ENCODE data around the gene HOXA11.

HOXA11 gene

DNA sequence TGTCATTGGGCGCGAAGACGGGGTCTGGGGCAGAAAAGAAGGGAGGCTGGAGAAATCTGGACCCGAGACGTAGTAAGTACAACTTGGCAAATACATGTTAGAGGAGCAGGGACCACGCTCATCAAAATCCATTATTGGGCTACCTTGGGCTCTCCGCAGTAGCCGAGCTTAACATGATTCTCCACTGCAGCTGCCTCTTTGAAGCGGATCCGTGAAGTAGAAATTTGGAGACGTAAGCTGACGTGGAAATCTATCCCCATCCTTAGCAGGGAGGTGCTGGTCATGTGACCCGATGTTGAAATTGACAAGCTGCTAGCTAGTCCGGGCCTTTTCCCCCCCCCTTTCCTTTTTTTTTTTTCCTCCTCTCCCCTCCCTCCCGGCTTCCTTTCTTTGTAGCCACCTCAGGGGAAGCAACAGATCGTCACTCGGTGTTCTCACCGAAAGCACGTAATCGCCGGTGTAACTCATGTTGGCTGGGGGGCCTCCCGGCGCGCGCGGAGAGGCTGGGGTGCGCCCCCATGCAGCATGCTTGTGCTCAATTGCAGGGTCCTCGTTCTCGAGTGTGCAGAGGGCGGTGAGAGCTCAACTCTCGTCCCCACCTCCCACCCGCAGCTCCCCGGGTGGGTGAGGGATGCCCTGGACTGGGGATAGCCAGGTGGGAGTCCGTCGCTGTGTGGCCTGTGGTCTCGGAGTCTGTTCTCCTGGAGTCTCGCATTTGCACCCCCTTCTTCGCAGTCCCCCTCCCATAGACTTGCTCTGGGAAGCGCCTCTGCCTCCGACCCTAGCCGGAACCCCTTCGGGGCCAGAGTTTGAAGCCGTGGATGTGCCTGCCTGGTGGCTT is at the start of gene HOXA11:
Gene HOXA11 (minus strand): TSS at position 220 of the 841 bp plus-strand sequence. CDS start 88 bp downstream, at position 132.
- TF ChIP-seq, protein P1, sequence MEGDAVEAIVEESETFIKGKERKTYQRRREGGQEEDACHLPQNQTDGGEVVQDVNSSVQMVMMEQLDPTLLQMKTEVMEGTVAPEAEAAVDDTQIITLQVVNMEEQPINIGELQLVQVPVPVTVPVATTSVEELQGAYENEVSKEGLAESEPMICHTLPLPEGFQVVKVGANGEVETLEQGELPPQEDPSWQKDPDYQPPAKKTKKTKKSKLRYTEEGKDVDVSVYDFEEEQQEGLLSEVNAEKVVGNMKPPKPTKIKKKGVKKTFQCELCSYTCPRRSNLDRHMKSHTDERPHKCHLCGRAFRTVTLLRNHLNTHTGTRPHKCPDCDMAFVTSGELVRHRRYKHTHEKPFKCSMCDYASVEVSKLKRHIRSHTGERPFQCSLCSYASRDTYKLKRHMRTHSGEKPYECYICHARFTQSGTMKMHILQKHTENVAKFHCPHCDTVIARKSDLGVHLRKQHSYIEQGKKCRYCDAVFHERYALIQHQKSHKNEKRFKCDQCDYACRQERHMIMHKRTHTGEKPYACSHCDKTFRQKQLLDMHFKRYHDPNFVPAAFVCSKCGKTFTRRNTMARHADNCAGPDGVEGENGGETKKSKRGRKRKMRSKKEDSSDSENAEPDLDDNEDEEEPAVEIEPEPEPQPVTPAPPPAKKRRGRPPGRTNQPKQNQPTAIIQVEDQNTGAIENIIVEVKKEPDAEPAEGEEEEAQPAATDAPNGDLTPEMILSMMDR (IDR thresholded peaks at IDR 0.05; ENCODE audit: borderline replicate concordance, insufficient read depth, low read depth, low read length) = no peak
- H3K4me3 ChIP-seq (ENCODE audit: low read depth, low read length) = no peak within 1 kb of the TSS

DNA sequence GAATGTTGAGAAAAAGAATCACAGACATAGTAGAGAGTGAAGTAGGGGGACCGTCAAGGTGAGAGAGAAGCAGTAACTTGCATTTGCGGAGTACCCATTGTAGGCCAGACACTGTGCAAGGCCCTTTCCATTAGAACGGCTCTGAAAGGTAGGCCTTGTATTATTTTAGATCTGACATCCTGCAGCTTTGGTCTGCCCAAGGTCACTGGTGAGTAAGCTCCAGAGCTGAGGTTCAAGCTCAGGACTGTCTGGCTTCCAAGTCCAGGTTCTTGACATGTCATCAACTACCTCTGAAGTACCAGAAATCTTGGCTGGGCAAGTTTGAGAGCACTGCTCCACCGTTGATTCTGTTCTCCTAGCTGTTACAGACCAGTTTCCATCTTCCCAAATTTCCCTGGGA is 44.4 kb upstream of the HOXA11 start:
- no peak overlapping the region for H3K4me3 ChIP-seq (ENCODE audit: low read depth, low read length)
- TF ChIP-seq, protein P1 (IDR thresholded peaks at IDR 0.05; ENCODE audit: borderline replicate concordance, insufficient read depth, low read depth, low read length) = no peak

DNA sequence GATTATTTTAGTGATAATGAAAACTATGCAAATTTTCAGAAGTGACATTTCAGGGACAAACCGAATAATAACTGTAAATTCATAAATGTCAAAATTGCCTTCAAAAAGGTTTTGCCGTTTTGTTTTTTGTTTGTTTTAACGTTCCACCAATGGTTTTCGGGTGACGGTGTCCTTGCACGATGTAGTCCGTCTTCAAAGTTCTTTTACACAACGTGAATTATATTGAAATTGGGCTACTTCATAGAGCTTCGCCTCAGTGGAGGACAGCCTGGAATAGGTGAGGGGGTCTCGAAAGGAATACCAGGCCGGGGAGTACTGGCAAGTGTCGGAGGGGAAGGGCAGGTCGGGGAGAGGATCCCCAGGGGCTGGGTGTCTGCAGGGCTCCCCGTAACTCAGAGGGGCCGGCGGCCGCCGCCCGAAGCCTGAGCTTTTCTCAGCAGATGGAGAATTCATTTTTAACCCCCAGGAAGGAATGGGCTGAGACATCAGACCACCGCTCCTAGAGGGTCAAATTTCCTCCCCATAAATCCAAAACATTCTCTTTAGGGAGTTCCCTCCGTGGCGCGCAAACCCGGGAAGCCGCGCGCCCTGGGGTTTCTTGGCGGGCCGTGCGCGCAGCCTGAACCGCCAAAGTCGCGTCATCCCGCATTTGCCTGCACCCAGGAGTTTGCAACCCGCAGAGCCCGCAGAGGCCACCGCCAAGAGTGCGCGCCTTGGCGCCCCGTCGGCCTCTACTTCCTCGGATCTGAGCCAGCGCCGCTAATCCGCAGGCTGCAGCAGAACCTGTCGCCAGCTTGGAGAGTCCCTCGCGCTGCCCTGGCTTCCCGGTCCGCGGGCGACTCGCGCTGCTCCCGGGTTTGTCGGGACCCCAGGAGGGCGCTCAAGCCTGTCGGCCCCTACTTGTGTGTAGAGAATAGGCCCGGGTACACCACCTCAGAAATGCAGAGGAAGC is 40.2 kb upstream of the HOXA11 start:
- H3K4me3 ChIP-seq (ENCODE audit: low read depth, low read length) = no peak overlapping the region
- TF ChIP-seq, protein P1 (IDR thresholded peaks at IDR 0.05; ENCODE audit: borderline replicate concordance, insufficient read depth, low read depth, low read length) = no peak

DNA sequence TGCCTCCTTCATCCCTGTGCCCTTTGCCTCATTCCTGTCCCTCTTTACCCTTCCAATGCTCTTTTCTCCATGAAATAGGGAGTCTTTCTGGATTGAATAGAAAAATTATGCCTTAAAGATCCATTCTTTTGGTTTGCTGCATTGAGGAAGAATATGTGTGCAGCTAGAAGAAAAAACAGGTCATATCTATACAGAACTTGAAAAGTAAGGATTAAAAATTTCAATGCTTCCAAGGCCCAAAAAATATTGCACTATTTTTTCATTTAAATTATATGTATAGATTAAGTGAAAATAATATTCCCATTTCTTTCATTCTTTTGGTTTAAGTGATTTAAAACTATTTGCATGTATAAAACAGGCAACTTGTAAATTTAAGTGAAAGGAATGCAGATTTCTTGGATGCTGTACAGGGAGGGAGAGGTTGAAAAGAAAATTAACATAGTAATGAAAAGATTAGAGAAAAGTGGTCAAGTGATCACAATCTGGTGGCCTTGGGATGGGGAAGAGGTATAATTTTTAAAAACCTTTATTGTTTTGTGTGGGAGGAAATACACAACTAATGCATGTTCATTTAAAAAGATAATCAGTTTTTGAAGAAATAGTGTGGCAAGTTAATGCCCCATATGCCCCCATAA is 39.0 kb upstream of the HOXA11 start:
- TF ChIP-seq, protein P1 (IDR thresholded peaks at IDR 0.05; ENCODE audit: borderline replicate concordance, insufficient read depth, low read depth, low read length) = no peak
- H3K4me3 ChIP-seq (ENCODE audit: low read depth, low read length) = no peak overlapping the region

DNA sequence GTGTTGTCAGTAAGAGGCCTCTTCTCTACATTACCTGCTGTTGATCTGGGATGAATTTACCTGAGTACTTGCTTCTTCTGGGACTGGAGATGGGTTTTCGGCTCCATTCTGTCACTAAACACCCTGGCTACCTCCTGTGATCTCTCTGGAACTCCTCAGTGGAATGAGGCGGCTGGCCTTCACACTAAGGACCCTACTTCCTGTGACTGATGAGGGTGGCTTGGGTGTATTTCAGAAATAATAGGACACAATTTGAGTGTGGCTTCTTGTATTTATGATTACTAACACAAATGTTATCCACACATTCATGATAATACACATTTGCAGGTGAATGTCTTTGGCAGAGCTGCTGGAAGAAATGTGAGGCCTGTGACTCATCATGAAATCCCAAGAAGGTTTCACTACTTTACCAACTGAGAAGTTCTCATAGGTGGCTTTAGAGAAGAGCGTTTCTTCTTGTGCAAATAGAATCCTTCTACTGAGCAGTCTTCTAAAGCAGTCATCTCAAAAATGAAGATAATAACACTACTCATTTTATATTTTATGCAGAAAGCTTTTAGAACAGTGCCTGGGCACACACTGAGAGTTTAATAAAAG is 36.3 kb upstream of the HOXA11 start:
- H3K4me3 ChIP-seq (ENCODE audit: low read depth, low read length) = no peak overlapping the region
- TF ChIP-seq, protein P1 (IDR thresholded peaks at IDR 0.05; ENCODE audit: borderline replicate concordance, insufficient read depth, low read depth, low read length) = no peak

DNA sequence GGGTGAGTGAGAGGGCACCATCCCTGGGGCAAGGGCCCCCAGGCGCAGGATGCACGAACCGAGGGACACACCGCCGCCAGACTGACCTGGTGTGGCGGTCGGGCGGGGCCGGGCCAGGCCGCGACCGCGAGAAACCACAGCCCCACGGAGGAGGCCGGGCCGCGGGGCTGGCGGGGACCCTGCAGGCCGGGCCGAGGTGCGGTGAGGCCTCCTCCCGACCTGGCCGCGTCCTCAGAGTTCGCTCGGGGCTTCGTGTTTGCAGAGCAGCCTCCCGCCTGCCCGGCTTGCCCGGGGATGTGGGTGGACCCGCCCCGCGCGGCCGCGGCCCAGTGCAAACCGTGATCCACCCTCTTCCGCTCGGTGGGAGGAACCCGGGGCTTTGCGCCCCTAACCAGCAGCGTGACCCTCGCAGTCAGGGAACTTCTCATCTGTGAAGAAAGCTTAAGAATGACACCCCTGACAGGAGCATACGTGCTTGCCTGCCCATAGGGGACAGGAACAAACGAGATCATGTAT is 35.5 kb upstream of the HOXA11 start:
- no peak overlapping the region for H3K4me3 ChIP-seq (ENCODE audit: low read depth, low read length)
- TF ChIP-seq, protein P1 (IDR thresholded peaks at IDR 0.05; ENCODE audit: borderline replicate concordance, insufficient read depth, low read depth, low read length) = no peak
